ENCODE results near the gene LY6G6F.
"Not testable (repeated sequence)": the region's sequence is repeated elsewhere in the genome, so short reads cannot be mapped to it uniquely, and the experiment has no call there.

Gene LY6G6F

DNA sequence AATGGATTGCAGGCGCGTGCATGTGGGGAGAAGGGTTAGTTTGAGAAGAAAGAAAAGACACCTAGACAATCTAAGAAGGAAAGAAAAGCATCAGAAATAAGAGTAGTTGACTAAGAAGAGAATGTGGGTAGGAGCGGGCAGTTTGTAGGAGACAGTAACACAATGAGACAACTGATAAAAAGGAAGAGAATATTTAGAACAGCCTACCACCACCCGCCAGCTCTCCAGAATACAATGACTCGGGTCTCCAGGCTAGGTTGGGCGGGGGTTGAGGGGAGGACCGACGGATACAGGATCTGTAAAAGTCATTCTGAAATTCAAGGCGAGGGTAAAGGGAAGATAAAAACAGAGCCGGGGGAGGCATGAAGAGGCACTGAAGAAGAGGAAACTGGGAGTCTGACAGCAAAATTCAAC, 4.3 kb upstream of the LY6G6F start:
- no peak for DNase-seq (ENCODE audit: low read depth in 2 of 2)

DNA sequence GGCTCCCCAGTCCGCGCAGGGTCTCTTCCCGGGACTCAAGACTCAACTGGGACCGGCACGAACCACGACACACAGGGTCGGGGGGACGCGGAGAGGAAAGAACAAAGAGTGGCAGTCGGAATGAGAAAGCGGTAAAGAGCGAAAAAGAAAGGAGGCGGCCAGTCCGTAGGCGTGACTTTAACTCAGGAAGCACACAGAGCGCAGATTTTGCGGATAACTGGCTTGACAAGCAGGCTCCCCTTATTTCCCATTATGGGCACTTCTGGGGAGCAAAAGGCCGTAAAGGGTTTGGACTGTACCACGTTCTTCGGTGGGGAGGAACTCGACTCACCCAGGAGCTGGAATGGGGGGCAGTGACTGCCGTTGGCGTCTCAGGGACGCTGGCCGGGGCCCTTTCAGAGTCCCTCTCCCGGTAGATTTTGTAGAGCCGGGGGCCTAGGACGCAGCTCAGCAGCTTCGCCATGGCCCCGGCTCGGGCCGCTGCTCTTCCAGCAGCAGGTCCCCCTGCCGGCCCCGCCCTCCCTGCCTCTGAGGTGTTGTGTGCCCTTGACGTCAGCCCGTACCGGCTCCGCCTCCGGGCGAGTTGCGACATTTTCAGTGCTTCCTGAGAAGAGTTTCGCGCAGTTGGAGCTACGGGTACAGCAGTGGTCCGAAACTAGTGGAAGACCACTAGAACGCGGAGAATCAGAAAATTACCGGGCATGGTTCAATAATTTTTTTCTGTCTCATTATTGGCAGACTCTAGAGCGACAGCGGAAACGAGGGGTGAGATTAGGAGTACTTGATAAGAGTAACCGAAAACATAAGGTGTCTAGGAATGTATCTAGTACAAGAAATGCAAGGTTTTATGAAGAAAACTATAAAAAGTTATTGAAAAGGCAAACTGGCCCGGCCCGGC, 3.6 kb upstream of the LY6G6F start, which contains the start of gene ABHD16A:
Gene ABHD16A, minus strand, starts transcription at position 506 of the 898 bp plus-strand sequence. Its CDS starts 43 bp downstream, at position 463.
- DNase-seq (ENCODE audit: low read depth in 2 of 2), result peak; percentile 93

DNA sequence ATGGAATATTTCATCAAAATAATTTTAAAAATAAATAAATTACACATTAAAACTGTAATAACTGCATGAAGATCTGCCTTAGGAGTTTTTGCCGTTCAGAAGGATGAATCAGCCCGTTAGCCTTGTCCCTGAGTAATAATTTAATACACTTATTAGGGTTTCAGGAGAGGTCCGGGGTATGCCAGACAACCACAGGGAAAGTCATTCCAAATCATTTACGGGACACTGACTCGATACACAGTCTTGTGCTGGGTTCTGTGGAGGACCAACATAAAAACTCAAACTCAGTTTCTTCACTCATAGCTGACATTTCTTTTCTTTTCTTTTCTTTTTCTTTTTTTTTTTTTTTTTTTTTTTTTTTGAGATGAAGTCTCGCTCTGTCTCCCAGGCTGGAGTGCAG, 735 bp upstream of the LY6G6F start:
- no peak for DNase-seq (ENCODE audit: low read depth in 2 of 2)

DNA sequence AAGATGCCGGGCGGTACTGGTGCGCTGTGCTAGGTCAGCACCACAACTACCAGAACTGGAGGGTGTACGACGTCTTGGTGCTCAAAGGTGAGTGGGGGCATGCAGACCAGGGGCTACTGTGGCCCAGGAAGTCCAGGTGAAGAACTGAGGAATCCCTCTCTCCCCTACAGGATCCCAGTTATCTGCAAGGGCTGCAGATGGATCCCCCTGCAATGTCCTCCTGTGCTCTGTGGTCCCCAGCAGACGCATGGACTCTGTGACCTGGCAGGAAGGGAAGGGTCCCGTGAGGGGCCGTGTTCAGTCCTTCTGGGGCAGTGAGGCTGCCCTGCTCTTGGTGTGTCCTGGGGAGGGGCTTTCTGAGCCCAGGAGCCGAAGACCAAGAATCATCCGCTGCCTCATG, 1.0 kb downstream of the LY6G6F start:
- no peak for DNase-seq (ENCODE audit: low read depth in 2 of 2)

DNA sequence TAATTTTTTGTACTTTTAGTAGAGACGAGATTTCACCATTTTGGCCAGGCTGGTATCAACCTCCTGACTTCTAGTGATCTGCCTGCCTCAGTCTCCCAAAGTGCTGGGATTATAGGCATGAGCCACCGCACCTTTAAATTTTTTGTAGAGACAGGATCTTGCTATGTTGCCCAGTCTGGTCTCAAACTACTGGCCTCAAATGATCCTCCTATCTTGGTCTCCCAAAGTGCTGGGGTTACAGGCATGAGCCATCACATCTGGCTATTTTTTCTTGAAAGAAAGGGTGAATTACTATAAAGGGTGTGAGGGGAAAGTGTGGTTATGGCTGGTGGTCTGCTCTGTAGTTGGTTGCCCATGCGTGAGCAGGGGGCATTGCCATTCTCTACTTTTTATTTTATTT, 1.6 kb downstream of the LY6G6F start:
- DNase-seq (ENCODE audit: low read depth in 2 of 2), result no peak

DNA sequence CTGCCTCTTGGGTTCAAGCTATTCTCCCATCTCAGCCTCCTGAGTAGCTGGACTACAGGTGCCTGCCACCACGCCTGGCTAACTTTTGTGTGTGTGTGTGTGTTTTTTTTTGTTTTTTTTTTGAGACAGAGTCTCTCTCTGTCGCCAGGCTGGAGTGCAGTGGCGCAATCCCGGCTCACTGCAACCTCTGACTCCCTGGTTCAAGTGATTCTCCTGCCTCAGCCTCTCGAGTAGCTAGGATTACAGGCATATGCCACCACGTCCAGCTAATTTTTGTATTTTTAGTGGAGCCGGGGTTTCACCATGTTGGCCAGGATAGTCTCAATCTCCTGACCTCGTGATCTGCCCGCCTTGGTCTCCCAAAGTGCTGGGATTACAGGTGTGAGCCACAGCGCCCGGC, 2.5 kb downstream of the LY6G6F start:
- not testable (repeated sequence) for DNase-seq (ENCODE audit: low read depth in 2 of 2)

DNA sequence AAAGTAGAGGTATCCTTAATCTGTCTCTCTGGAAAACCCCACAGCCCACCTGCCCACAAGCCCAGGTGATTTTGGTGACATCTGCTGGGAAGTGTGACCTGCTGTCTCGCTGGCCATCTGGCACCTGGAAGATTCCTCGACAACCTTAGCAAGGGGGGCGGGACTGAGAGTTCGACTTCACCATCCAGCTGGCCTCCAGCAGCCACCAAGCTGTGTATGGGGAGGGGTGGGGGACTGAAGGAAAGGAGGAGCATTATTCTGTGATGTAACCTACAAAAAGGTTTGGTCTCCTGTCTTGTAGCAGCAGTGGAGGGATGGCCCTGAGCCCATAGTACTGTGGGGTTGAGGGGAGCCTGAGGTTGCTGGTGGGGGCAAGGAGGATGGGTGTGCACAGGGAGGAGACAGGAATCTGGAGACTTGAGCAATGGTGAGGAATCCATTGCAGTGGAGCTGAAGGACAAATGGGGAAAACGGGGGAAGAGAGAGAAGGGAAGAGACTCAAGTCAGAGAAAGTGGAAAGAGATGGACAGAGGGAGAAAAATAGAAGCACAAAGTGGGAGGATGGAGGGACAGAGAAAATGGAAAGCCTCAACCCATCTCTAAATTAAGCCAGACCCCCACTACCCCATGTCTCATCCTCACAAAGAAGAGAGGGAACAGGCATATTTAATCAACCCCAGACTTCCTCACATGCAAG, 4.0 kb downstream of the LY6G6F start:
- DNase-seq (ENCODE audit: low read depth in 2 of 2), result no peak

DNA sequence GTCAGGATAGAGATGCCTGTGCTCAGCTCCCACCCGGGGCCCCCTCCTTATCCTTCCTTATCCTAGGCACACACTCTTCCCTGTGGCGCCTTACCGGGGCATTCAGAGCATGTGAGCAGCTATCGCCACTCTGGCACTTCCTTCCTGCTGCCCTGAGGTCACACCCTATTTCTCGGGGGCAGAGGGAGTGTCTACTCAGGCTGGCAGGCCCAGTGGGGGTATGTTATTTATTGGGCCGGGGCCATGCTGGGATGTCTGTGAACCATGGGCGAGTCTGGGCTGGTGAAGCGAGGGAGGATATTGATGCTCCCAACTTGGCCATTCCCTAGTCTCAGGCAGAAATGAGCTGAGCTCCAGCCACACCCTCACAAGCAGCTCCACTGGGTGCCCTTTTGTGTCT, 4.6 kb downstream of the LY6G6F start:
- no peak for DNase-seq (ENCODE audit: low read depth in 2 of 2)

DNA sequence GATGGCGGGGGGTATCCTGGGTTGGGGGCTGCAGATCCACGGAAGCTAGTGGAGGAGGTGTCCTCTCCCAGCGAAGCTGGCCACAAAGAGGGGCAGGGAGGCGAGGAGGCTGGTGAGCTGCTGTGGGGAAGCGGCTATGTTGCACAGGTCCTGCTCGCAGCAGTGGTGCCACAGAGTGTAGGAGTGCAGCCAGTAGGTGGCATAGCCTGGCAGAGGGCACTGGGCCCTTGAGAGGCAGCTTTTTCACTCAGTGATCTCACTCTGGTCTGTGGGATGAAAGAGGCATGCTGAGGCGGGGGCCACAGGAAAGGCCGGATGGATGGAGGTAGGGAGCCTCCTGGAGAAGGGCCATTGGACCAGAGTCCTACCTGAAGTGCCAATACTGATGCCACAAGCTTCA, 5.6 kb downstream of the LY6G6F start:
- DNase-seq (ENCODE audit: low read depth in 2 of 2), result no peak

DNA sequence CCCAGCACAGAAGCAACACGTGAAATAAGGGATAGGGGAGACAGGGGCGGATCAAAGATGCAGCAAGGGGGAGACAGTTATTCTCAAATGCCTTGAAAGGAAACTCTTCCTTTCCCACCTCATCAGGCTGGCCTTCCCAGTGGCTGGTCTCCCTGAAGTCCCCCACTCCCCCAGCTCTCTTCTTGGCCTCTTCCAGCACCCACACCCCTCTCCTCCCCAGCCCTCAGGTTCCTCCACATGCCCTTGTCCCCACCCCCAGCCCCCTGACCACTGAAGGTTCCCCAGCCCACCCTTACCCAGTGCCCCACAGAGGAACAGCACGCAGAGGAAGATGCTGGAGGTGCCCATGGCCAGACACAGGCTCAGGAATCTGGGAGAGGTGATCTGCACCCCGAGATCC, 6.8 kb downstream of the LY6G6F start:
- no peak for DNase-seq (ENCODE audit: low read depth in 2 of 2)

DNA sequence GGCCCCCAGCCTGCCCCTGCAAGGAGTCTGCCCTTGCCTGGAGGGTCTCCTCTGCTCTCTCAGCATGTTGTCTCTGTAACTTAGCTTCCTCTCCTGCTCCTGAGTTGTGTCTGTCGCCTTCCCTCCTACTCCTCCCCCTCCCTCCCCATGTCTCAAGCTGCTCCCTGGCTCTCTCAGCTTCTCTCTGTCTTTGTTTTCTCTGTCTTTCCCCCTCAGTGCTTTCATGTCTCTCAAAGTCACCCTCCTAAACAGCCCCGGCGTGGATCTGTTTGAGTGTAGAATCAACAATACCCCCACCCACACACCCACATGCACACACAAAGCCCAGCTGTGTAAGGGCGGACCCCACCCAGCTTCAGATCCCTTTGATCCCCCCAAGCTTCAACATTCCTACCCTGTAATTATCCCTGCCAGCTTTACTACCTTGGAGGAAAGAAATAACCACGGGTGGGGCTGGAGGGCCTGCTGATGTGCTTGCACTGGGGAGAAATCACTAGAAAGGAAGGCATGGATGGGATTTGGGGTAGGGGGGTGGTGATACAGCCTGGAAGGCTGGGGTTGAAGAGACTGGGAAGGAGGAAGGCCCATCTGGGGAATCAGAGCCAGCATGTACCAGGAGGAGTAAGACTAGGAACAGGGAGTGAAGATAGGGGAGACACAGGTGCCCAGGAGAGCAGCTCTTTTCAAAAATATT, 7.5 kb downstream of the LY6G6F start:
- DNase-seq (ENCODE audit: low read depth in 2 of 2), result no peak

DNA sequence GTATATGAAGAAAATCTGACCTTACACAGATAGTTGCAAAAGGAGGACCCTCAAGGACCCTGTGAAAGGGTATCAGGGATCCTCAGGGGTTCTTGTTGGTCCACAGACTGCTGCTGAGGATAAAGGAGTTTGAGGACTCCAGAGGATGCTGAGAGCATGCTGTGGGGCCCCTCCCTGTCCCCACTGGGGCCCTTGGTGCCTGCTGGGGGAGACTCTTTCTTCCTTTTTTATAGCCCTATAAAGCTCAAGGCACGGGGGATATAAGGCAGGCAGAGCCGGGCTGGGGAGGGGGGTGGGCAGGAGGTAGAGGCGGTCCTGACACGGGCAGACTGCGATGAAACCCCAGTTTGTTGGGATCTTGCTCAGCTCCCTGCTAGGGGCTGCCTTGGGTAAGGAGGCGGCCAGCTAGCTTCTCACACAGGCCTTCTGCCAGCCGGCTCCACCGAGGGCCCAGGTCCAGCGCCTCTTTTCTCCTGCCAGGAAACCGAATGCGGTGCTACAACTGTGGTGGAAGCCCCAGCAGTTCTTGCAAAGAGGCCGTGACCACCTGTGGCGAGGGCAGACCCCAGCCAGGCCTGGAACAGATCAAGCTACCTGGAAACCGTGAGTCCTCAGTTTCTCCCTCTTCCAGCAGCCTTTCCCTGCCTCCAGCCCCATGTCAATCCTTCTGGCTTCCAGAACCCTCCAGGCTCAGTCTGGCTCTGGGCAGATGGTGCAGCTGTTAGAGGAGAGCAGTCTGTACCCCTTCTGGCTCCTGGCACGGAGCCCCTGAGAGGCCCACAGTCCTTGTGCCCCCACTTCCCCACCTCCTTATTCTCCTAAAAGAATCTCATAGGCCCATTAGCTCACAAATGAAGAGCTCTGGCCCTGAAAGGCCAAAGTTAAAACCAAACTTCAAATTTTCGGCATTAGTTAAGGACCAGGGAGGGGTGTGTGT, 8.6 kb downstream of the LY6G6F start, which contains the start of gene LY6G6D:
Gene LY6G6D, plus strand, starts transcription at position 327 of the 937 bp plus-strand sequence. Its CDS starts 8 bp downstream, at position 335.
- no peak for DNase-seq (ENCODE audit: low read depth in 2 of 2)

DNA sequence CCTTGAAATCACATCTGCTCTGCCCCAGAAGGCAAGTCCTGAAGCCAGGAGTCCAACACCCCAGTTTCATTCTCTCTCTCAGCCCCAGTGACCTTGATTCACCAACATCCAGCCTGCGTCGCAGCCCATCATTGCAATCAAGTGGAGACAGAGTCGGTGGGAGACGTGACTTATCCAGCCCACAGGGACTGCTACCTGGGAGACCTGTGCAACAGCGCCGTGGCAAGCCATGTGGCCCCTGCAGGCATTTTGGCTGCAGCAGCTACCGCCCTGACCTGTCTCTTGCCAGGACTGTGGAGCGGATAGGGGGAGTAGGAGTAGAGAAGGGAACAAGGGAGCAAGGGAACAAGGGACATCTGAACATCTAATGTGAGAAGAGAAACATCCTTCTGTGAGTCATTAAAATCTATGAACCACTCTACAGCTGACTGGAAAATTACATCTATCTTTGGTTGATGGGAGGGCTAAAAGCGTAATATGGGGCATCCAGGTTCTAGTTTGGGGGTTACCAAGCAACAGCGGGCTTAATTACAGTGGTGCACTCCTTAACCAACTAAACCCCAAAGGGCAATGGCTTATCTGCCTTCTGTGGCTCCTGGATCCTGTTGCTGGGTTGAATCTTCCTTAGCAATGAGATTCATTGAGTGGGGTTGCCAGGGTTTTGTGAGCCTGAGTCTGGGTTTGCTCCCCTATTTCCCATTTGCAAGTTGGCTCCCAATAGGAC, 11.0 kb downstream of the LY6G6F start:
- no peak for DNase-seq (ENCODE audit: low read depth in 2 of 2)

DNA sequence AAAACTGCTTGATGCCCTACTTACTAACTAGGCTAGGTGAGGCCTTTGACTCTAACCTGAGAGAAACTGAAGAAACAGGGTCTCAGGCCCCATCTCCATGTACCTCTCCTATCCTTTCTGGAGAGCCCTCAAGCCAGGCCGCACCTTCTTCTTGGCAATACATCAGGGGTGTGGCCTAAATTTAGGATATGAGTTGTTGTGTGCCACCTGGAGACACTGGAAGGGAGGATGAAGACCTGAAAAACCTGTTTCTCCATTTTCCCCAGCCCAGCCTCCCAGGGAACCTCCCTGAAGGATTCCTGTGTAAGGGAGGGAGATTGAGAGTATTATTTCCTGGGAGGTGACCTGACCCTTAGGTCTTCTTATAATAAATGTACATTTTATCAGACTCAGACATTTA, 11.6 kb downstream of the LY6G6F start:
- no peak for DNase-seq (ENCODE audit: low read depth in 2 of 2)

DNA sequence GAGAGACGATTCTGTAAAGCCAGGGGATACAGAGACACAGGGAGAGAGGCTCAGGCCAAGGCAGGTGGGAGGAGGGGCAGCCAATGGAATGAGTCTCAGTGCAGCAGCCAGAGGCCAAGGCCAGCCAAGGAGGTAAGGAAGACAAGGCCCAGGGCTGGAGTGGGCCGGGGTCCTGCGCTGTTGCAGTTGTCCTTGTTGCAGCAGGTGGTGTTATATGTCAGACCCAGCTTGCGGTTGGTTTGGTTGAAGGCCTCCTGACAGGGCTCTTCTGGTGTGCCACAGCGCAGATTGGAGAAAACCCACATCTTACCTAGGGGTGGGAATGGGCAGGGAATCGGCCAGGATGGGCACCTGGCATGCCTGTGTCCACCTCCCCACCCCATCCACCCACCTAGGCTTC, 12.3 kb downstream of the LY6G6F start:
- no peak for DNase-seq (ENCODE audit: low read depth in 2 of 2)

DNA sequence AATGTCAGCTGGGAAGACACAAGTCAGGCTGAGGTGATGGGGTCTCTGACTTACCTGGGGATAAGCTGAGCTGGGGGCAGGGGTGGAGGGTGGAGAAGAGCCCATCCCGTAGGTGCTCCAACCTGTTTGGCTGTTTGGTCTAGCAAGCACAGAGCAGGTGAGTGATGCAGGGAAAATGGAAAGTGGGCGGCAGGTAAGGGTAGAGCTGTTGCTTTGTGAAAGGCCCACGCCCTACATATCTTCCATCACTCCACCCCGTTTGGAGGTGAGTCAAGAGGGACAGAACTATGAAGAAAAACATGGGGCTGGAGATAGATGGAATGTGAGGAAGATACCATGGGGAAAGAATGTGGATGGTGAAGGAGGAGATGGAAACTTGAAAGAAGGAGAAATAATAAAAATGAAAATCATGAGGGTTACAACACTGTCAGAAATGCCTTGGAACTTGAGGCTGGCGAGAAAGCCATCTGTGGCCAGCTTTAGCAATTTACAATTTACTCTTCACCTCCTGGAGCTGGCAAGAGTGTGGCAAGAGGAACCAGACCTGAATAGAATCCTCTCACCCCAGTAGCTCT, 13.6 kb downstream of the LY6G6F start:
- no peak for DNase-seq (ENCODE audit: low read depth in 2 of 2)

DNA sequence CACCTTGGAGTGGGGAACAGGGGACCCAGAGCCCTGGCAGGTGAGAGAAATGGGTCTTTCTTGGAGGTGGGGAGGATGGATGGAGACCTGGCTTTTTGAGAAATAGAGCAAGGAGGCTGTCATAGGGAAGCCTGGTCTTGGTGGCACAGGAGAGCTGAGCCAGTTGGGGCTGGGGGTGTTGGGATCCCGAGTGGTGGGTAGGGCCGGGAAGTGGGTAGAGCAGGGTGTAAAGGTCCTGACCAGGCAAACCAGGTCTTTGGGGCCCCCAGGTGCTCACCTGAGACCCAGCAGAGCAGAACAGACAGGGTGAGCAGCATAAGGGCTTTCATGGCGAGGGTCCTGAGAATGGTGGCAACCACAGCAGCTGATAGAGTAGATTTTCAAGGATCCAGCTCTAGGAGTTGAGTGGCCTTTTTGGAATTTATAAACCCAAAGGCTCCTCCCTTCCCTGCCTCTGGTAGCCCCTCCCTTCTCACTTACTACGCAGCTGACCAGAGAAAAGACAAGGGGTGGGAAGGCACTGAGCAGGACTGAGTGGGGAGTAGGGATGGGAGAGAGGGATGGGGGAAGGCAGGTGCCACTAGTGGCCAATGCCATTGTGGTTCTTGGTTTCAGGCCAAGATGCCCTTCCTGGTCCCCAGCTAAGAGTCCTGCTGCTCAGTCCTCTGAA, 14.8 kb downstream of the LY6G6F start, which contains the start of gene LY6G6C:
Gene LY6G6C, minus strand, starts transcription at position 396 of the 670 bp plus-strand sequence. Its CDS starts 67 bp downstream, at position 329.
- DNase-seq (ENCODE audit: low read depth in 2 of 2), result no peak

DNA sequence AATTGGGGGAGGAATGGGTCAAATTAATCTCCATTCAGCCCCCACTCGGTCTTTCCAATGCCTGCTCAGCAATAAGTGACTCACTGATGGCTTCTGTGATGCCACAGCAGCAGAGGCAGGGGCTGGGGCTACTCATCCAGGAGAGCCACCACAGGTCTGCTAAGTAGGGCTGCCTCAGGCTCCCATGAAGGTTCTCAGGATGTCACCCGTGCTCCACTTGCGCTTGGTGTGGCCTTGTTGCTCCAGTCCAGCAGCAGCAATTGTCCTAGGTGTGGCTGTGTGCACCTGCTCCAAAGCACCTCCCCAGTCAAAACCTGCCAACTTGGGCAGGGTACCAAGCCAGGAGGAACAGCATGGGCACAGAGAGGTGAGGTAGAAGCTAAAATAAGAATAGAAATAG, 15.5 kb downstream of the LY6G6F start:
- no peak for DNase-seq (ENCODE audit: low read depth in 2 of 2)

DNA sequence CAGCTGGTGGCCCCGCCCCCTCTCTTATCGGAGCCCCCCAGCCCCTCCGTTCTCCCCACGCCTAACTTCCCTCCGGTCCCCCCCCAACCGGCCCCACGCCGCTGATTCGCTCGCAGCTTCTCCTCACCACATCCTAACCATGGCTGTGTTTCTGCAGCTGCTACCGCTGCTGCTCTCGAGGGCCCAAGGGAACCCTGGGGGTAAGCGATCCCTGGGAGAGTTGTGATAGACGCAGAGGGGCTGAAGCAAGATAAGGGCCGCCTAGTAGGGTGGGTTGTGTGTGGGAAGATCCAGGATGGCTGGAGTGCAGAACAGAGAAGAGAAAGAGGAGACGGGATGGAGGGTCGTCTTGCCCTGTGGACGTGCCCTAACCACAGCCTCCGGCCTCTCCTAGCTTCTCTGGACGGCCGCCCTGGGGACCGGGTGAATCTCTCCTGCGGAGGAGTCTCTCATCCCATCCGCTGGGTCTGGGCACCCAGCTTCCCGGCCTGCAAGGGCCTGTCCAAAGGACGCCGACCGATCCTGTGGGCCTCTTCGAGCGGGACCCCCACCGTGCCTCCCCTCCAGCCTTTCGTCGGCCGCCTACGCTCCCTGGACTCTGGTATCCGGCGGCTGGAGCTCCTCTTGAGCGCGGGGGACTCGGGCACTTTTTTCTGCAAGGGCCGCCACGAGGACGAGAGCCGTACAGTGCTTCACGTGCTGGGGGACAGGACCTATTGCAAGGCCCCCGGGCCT, 16.7 kb downstream of the LY6G6F start, which contains the start of gene MPIG6B:
Gene MPIG6B, plus strand, starts transcription at position 129 of the 735 bp plus-strand sequence. Its CDS starts 11 bp downstream, at position 140.
- no peak for DNase-seq (ENCODE audit: low read depth in 2 of 2)
